A204.1 (cell line): ENCODE results near the gene GSG1L2.

Source experiments
- FAIRE-seq: peaks from 2 replicates; lab custom pipeline; 2012; peaks lifted over from hg19 to GRCh38; lab: Jason Lieb, UNC

The GSG1L2 gene

DNA sequence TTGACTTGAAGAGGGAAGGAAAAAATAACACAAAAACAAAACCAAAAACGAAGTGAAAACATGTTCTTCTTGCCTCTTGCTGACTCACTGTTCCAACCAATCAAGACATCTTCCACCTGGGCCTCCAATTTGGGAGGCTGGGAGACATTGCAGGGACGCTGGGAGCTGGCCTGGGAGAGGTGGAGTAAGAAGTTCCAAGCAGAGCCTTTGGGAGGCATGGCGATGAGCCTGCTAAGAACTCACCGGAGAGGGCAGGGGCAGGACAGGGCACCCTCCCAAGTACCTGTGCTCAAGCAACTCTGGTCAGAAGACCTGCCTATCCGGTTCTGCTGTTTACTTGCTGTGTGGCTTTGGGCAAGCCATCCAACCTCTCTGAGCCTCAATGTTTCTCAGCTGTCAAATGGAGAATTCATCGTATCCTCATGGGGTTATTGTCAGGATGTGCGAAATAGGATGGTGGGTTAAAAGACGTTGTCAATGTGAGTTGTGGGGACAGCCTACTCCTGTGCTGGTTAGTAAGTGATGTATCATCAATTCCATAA is 3.0 kb upstream of the GSG1L2 start:
- no peak for FAIRE-seq

DNA sequence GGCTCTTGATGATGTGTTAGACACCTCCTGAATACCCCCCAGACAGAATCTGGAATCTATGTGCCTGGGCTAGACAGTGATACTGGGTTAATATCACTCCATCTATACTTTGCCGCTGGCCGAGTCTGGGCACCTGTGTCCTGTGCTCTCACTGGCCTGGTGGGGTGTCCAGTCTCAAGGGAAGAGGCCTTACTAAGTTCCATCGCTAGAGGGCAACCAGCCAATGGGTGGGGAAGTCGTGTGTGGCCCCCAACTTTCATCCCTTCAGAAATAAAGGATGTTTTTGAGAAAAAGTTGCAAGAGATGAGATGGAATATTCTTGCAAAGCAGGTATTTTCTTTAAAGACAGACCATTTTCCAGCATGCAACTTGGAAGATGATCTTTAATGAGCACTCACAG is 2.2 kb upstream of the GSG1L2 start:
- no peak for FAIRE-seq

DNA sequence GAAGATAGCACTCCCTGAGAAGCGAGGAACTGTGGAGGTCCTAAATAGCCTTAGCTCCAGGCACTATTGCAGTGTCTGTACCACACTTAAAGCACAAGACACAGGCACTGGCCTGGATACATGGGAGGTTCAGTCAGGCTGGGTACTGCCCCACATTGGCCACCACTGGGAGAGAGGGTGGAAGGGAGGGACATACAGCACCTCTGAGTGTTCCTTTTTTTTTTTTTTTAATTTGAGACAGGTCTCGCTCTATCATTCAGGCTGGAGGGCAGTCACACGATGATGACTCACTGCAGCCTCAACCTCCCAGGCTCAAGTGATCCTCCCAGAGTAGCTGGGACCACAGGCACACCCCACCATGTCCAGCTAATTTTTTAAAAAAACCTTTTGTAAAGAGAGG is 1.4 kb downstream of the GSG1L2 start:
- no peak for FAIRE-seq

DNA sequence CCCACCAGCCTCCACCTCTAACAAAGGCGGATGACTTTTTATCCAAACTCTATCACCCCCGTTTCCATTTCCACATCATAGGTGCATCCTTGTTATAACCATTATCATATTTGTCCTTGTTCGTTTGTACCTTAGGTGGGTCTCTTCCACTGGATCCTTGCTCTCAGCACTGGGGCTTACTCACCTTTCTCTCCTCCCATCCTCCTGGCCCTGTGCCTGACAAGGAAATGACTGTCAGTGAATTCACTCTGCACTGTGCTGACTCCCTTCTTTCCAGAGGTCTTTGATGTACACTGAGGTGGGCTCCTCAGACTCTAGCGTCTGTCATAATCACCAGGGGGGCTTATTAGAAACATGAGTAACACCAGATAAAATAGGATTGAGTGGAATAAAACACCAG is 3.1 kb downstream of the GSG1L2 start:
- no peak for FAIRE-seq

DNA sequence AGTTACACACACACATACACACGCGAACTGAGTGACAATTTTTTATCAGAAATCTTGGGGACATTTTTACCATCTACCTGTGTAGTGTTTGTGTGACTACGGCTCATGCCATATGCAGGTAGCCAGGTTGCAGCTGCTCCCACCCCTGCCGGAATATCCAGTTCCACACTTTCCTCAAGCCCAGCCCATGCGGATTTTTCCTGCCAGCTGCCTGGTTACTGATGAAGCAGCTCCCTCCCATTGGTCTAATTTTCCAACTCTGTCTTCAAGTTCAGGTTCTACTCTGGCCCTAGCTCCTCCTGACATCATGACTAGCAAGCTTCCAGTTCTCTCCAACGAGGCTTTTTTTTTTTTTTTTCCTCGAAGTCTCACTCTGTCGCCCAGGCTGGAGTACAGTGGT is 4.8 kb downstream of the GSG1L2 start:
- FAIRE-seq = no peak

DNA sequence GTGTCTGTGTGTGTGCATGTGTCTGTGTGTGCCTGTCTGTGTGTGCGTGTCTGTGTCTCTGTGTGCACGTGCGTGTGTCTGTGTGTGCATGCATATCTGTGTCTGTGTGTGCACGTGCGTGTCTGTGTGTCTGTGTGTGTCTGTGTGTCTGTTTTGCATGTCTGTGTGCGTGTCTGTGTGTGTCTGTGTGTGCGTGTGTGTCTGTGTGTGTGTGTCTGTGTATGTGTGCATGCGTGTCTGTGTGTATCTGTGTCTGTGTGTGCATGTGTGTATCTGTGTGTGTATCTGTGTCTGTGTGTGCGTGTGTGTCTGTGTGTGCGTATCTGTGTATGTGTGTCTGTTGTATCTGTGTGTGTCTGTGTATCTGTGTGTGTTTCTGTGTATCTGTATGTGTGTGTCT is 5.4 kb downstream of the GSG1L2 start:
- no peak for FAIRE-seq

DNA sequence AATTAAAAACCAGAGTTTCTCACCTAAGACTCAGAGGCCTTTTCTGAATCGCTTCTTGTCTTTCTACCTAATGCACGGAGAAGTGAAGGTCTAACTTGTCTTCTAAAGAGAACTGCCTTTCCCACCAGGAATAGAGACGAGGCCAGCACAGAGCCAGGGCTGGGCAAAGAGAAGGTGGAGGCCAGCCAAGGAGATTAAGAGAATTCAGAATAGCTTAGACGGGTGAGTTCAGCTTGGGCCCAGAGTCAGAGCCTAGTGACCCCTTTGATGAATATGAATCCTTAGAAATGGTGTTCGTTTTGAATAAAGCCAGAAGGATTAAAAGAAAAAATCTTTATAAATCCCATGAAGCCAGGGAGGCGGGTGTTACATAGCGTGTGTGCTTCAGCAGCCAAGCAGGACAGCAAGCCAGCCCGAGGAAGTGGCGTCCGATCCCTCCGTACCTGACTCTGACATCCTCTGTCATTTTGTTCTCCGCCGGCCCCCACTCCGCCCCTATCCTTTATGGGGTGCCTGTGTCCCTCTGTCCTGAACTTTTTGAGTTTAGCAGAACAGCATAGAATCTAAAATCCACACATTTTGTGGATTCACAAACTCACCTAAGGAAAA is 7.4 kb downstream of the GSG1L2 start:
- FAIRE-seq = no peak

DNA sequence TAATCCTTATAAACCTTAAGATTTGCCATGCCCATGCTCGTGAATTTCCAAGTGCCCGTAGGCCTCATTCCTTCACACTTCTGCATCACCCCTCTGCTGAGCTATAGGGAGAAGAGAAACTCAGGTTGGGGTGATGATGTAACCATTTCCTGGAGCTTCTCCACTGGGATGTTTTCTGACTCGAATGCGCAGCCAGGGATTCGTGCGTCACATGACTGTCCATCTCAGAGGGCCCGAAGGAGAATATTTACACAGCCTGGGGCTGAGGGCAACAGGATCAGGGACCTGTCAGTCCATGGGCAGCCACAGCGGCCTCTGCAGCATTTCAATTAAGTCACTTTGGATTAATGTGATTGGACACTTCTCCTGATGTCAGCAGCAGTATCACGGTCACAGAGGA is 8.7 kb downstream of the GSG1L2 start:
- no peak for FAIRE-seq

DNA sequence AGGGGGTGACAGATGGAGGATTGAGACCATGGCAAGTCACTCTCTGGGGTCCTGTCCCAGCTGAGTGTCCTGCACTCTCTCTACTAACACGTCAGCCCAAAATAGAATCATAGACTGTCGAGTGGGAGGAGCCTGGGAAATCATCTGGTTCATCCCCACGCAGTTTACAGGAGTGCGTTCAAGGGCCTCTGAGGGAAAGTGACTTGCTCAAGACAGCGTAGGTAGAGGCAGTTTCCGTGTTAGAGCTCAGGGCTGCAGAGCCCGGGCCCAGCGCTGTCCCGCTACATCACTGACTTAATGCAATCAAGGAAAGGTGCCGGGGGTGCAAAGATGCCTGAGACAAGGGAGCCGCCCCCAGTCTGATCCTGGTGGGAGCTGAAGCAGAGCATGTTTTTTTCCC is 10.3 kb downstream of the GSG1L2 start:
- FAIRE-seq = no peak

DNA sequence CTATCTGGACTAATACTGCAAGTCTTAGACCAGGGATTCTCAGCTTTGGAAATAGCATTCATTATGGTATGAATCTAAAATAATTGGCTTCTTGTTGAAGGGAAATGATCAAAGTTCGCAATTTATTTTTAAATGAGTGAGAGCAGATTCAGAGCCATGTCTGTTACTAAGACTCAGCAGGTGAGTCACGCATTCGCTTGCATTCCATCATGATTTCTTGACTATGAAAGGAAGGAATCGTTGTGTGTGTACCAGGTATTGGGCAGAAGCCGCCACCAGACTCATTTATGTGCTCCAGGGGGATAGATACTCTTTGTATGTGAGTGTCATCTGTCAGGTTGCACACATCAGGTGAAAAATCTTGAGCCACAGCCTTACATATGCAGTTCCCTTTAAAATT is 10.8 kb downstream of the GSG1L2 start:
- FAIRE-seq = no peak

DNA sequence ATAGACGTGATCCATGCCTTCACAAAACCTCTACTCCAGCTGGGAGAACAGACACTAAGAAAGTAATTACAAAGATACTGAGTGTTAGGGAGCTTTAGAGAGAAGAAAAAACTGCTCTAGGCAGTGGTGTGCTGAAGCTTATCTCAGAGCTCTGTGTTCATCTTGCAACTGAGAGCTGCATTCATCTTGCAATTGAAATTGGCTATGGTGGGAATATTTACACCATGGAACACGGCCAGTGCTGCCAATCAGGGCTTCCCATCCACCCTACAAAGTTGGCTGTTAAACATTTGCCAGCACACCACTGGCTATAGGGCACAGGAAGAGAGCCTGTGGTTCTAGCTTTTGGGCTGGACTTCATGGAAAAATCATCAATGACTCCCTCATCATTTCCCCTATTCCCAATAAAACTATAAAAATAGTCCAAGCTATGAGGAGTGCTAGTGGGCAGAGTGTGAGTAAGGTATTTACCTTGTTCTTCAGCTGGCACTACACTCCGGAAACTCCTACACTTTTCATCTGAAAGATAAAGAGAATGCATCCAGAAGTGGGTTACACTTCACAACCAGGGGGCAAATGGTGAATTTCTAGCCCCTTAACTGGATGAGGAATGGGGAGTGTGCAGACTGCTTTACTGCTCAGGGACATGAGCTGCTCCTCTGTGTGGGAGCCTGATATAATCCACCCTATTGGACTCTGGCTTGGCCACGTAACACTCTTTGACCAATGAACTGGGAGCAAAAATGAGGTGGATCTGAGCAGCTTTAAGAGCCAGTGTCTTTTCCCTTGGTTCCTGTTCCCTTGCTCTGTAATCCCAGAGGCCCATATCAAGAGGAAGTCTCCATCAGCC is 11.6 kb downstream of the GSG1L2 start:
- FAIRE-seq = no peak

DNA sequence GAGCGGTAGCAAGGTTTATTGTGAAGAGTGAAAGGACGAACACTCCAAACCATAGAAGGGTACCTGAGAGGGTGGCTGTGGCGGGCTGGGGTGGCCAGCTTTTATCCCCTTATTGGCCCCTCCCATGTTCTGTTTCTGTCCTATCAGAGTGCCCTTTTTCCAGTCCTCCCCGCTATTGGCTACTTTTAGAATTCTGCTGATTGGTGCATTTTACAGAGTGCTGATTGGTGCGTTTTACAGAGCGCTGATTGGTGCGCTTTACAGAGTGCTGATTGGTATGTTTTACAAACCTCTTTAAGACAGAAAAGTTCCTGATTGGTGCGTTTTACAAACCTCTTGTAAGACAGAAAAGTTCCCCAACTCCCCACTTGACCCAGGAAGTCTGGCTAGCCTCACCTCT is 12.5 kb downstream of the GSG1L2 start:
- FAIRE-seq = no peak

DNA sequence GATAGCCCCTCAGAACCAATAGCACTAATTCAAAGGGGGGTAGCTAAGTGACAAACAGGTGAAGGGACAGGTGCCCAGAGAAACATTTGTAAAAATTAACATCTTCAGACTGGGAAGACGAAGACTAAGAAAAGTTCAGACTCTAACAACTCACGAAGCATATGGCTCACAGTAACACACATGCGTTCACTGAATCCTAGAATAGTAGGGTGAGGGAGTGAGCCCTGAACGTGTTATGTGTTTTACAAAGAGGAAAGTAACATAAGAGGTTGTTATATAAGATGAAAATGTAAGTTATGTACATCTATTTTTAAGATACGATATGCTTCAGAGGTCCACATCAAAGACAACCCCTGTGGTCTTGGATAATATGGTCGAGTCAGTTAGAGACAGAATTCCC is 15.2 kb downstream of the GSG1L2 start:
- no peak for FAIRE-seq

DNA sequence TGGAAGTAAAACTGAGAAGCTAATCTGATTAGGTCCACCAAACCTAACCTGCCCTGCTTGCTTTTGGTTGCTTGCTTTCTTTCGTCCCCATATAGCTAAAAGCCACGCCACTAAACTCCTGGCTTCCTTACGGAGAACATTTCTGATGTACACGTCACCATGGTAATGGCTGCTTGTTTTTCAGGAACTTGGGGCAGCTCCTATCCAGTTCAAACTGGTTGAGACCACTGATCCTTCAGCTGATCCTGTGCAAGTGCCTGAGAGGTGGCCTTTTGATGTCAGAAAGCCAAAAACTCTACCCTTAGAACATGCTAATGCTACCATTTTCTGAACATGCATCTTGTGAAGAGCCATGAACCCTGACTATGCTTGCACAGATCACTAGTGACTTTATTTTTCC is 16.1 kb downstream of the GSG1L2 start:
- FAIRE-seq = no peak

DNA sequence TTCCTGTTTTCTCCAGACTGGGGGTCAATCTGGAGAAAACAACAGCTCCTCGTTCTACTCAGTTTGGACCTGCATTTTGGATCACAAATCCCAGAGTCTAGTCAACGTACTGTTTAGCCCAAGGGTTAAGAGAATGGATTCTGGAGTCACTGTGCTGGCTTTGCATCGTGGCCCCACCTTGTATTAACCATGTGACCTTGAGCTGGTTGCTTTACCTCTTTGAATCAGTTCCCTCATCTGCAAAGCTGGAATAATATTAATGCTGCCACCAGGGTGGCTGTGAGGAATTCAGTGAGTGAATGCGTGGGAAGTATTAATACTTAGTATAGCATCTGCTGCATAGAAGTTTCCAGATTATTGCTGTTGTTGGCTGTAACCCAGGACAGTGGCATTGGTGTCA is 19.2 kb downstream of the GSG1L2 start:
- no peak for FAIRE-seq

DNA sequence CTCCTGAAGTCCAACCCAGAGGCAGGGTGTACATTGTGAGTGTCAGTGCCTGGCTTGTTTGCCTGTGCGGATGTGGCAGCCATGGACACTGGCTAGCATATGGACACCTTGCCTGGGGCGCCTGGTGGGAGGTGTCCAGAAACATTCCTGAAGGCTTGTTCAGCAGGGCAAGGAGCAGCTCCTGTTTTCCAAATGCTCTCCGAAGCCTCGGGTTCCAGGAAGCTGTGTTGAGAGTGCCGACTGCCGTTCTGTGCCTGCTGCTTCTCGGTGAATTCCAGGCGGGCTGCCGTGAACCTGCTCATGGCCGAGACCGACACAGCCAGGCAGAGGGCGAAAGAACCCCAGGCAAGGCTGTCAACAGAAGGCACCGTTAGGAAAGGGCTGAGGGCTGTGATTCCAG is 19.6 kb downstream of the GSG1L2 start:
- FAIRE-seq = no peak

DNA sequence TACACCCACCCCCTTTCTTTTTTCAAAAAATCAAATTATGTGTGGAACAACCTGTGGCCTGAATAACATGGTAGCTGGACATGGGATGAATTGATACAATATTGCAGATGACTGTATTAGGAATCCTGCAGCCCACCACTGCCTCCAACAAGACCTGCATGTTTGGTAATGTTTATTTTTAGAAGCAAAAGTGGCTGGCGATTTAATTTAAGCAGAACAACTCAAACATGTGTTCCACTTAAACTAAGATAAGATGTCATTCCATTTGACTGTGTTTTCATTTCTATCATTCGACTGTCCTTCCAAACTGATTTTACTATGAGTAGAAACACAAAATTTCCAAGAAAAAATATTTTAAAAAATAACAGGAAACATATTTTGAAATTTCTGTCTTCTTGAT is 20.4 kb downstream of the GSG1L2 start:
- no peak for FAIRE-seq

DNA sequence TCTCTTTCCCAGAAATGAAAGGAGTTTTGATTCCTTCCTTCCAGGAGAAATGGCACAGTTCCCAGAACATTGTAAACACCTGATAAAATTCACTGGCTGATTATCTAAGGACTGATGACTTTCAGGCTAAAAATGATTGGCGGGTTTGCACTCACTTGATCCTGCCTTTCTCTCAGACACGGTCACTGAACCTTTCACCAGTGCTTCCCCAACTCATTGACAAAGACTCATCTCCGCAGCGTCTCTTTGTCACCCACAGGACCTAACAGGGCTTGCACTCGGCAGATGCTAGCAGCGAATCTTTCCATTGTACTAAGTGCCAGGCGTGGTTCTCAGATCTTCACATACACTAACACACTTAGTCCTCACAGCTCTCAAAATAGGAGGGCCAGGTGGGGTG is 23.2 kb downstream of the GSG1L2 start:
- no peak for FAIRE-seq

DNA sequence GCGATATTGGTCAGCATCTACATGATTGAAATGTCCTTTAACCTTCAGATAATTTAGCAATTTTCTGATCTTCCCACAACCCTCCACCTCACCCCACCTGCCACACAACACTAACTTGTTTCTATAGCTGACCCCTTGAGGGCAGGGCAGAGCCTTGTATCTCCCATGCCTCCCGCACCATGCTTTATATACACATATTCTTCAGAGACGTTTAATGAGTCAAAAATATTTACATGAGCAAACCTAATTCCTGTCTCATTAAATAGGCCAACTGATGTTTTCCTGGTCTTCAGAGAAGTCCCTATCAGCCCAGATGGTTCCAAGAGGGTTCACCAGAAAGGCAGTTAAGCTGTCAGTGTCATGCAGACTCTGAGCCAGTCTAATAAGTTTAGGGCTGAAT is 23.9 kb downstream of the GSG1L2 start:
- no peak for FAIRE-seq

DNA sequence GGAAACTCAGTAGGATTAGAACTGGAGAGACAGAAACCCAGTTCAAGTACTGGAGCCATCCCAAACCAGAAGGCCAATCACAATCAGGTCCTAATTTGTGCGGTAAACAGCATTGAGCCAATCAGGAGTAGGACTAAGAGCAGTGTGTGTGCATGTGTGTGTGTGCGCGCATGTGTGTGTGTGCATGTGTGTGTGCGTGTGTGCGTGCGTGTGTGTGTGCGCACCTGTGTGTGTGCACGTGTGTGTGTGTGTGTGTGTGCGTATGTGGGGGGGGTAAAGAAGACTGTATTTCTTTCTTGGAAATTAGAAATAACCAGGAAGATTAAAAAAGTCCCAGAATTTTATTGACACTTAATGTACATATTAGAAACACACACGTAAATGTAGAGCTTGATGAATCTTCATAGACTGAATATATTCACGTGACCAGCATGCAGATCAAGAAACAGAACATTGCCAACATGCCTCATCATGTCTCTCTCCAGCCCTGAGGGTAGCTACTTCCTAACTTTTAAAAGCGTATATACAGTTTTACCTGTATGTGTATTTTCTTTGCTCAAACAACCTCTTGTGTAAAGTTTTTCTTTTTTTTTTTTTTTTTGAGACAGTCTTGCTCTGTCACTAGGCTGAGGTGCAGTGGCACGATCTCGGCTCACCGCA is 29.6 kb downstream of the GSG1L2 start:
- no peak for FAIRE-seq

DNA sequence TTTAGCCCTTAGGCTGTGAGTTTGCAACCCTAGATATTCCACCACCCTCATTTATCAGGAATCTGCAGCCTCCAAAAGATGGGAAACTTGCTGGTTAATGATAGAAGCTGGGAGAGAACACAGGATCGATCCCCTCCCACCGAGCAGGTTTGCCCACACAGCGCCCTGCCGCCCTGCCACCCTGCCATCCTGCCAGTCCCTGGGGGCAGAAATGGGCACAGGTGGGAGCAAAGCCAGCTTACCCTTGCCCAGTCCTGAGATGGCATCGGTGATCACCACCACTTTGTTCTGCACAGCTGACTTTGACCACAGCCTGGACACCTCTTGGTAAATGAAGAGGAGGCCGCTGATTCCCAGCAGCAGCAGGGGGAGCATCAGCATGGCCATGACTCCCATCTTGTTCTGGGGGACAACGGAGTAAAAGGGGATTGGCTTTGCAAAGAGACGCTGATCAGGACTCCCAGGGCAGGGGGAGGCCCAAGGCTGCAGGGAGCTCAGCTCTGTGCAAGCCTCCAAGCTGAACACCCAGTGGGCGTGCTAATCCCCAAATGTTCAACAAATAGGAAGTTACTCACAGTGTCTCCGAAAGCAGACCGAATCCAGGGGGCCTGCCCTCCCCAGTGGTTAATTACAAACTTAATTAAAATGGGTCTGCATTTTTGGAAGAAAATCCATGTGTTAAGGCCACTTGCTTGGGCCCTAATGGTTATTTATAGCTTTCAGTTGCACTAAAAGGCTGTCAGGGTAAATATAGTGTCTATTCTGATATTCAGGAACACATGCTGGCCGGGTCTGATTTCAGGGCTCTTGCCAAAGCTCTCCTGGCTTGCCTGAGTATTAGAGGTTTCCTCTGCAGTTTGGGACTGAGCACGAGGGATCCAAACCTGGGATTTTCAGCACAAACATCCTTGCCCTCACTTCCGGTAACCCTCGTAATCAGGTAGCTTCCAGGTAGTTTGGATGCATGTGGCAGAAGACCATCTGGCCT is 30.7 kb downstream of the GSG1L2 start, which contains the start of gene DHRS7C:
DHRS7C (minus strand) TSS at position 704 of the 988 bp plus-strand sequence; CDS start at position 396, 308 bp downstream.
- FAIRE-seq = no peak

DNA sequence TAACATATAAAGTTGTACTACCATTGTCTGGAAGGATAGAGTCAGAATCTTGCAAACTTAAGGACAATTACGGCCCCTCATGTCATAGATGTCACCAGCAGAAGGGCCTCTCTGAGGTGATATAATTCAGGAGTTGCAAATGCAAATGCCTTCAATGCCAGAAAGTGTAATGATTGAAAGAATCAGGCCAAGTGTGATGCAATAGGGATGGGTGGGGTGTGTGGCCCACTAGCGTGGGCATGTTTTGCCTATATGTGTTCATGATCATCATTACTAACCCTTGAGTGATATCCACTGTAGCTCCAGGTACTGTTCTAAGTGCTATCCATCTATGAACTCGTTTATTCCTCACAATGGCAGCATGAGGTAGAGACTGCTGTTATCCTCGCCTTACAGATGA is 31.6 kb downstream of the GSG1L2 start:
- FAIRE-seq = no peak
